GM23248 (cell line): ENCODE measurements around the gene TLNRD1.

Experiments used
- EZH2 ChIP-seq: fragments of 200-600 bp; sonication (generic); IDR thresholded peaks from 2 replicates; pipeline ENCODE4 v1.6.1; 2018; ENCODE audit warnings: antibody characterized with exemption, mild to moderate bottlenecking; ENCODE audit not compliant: insufficient read depth, poor library complexity, severe bottlenecking
- EZH2phosphoT487 ChIP-seq: fragments of 200-600 bp; sonication (generic); IDR thresholded peaks from 2 replicates; pipeline ENCODE4 v1.6.1; 2018; ENCODE audit warnings: antibody characterized with exemption, moderate library complexity, mild to moderate bottlenecking, low read depth; ENCODE audit not compliant: insufficient read depth

DNA sequence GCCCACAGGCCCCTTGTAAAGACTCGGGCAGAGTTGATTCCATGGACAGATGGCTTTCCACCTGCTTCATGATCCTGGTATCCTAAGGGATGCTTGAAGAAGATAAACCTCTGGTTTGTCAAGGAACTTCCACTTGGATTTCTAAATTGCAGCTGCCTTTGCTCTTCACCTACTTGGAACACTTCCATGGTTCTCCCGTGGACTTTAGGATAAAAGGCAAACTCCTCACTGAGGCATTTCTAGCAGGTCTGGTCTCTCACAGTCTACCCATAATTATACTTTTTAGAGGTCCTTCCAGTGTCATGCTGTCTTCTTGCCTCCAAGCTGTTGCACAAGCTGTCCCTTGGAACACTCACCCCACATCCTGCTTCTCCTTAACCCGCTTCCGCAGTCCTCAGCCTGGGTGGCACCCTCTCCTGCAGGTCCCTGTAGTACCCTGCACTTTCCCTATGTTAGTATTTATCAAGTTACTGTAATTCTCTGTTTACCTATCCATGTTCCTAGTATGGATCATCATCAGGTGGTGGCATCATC, 12.7 kb downstream of the TLNRD1 start:
- TF ChIP-seq EZH2 (no peak), EZH2phosphoT487 (no peak)
